Mesenchymal stem cell (in vitro differentiated cells and primary cell): ENCODE results near the gene OAS2.
"Not testable (repeated sequence)": the region's sequence is repeated elsewhere in the genome, so short reads cannot be mapped to it uniquely, and the experiment has no call there.

ENCODE experiments used
- DNase-seq: peaks from one replicate; pipeline ENCODE4 v3.0.0-alpha.2; 2013
- H2AFZ ChIP-seq: one replicate; pipeline ENCODE4 v1.6.1; 2013; ENCODE audit warnings: low read depth, mild to moderate bottlenecking, control low read depth, inconsistent platforms, low read length, moderate library complexity
- H2AK5ac ChIP-seq: 2 replicates; pipeline ENCODE4 v1.6.1; 2013; ENCODE audit warnings: low read length, moderate library complexity, mild to moderate bottlenecking, inconsistent platforms; ENCODE audit not compliant: severe bottlenecking
- H2BK120ac ChIP-seq: one replicate; pipeline ENCODE4 v1.6.1; 2013; ENCODE audit warnings: low read depth, mild to moderate bottlenecking, inconsistent platforms, low read length, moderate library complexity
- H2BK12ac ChIP-seq, 2 experiments: one replicate each; pipeline ENCODE4 v1.6.1; 2013; ENCODE audit warnings: inconsistent platforms in 2 of 2, low read length in 2 of 2, mild to moderate bottlenecking in 2 of 2, moderate library complexity in 2 of 2, control low read depth in 1 of 2
- H2BK15ac ChIP-seq: one replicate; pipeline ENCODE4 v1.6.1; 2013; ENCODE audit warnings: mild to moderate bottlenecking, low read depth, inconsistent platforms; ENCODE audit not compliant: poor library complexity, severe bottlenecking
- H2BK5ac ChIP-seq: 2 replicates; pipeline ENCODE4 v1.6.1; 2013; ENCODE audit warnings: low read depth, mild to moderate bottlenecking, low read length, control low read depth, inconsistent platforms; ENCODE audit not compliant: poor library complexity, severe bottlenecking
- H3K14ac ChIP-seq, 2 experiments: one replicate each; pipeline ENCODE4 v1.6.1; 2013; ENCODE audit warnings: inconsistent platforms in 2 of 2, low read length in 2 of 2, control low read depth in 1 of 2, mild to moderate bottlenecking in 1 of 2, moderate library complexity in 1 of 2
- H3K18ac ChIP-seq, 2 experiments: one replicate each; pipeline ENCODE4 v1.6.1; 2013; ENCODE audit warnings: inconsistent platforms in 2 of 2, low read length in 2 of 2, control low read depth in 1 of 2, low read depth in 1 of 2, mild to moderate bottlenecking in 1 of 2
- H3K23ac ChIP-seq, 2 experiments: one replicate each; pipeline ENCODE4 v1.6.1; 2013; ENCODE audit warnings: inconsistent platforms in 2 of 2, low read length in 2 of 2, mild to moderate bottlenecking in 2 of 2, moderate library complexity in 2 of 2, control low read depth in 1 of 2
- H3K27ac ChIP-seq: 2 replicates; pipeline ENCODE4 v1.5.1; 2013; ENCODE audit warnings: mild to moderate bottlenecking, moderate library complexity, low read length, control low read depth, inconsistent platforms; ENCODE audit not compliant: poor library complexity, severe bottlenecking
- H3K27me3 ChIP-seq, 2 experiments: 2 replicates each; pipeline versions ENCODE4 v1.6.1 to v1.7.0; 2013; ENCODE audit warnings: low read length in 2 of 2, mild to moderate bottlenecking in 2 of 2, moderate library complexity in 2 of 2, control low read depth in 1 of 2, inconsistent platforms in 1 of 2; ENCODE audit not compliant: control insufficient read depth in 1 of 2, insufficient read depth in 1 of 2
- H3K36me3 ChIP-seq, 2 experiments: 2 replicates each; pipeline versions ENCODE4 v1.6.1 to v1.7.0; 2013; ENCODE audit warnings: low read length in 2 of 2, control low read depth in 1 of 2, inconsistent platforms in 1 of 2, low read depth in 1 of 2, mild to moderate bottlenecking in 1 of 2; ENCODE audit not compliant: insufficient read depth in 2 of 2, control insufficient read depth in 1 of 2
- H3K4ac ChIP-seq, 2 experiments: one replicate each; pipeline ENCODE4 v1.6.1; 2013; ENCODE audit warnings: inconsistent platforms in 2 of 2, low read length in 2 of 2, mild to moderate bottlenecking in 2 of 2, moderate library complexity in 2 of 2, control low read depth in 1 of 2, low read depth in 1 of 2
- H3K4me1 ChIP-seq: 2 replicates; pipeline ENCODE4 v1.6.1; 2013; ENCODE audit warnings: low read depth, low read length, control low read depth; ENCODE audit not compliant: control insufficient read depth, insufficient read depth
- H3K4me2 ChIP-seq: 2 replicates; pipeline ENCODE4 v1.6.1; 2013; ENCODE audit warnings: low read length, mild to moderate bottlenecking, inconsistent platforms; ENCODE audit not compliant: poor library complexity, severe bottlenecking
- H3K4me3 ChIP-seq, 2 experiments: 2 replicates each; pipeline versions ENCODE4 v1.5.1 to v1.7.0; 2013; ENCODE audit warnings: low read length in 2 of 2, mild to moderate bottlenecking in 2 of 2, control low read depth in 1 of 2, low read depth in 1 of 2; ENCODE audit not compliant: insufficient read depth in 1 of 2
- H3K79me1 ChIP-seq: replicated peaks from 2 replicates; pipeline ENCODE4 v1.6.1; 2013; ENCODE audit warnings: mild to moderate bottlenecking, control low read depth, low read length, inconsistent platforms; ENCODE audit not compliant: poor library complexity, severe bottlenecking
- H3K9ac ChIP-seq: 2 replicates; pipeline ENCODE4 v1.7.0; 2013; ENCODE audit warnings: mild to moderate bottlenecking, low read length, moderate library complexity
- H3K9me3 ChIP-seq: 2 replicates; pipeline ENCODE4 v1.7.0; 2013; ENCODE audit warnings: mild to moderate bottlenecking, low read length; ENCODE audit not compliant: control insufficient read depth
- H4K8ac ChIP-seq: one replicate; pipeline ENCODE4 v1.6.1; 2013; ENCODE audit warnings: inconsistent platforms, mild to moderate bottlenecking, low read length, moderate library complexity
- H4K91ac ChIP-seq: one replicate; pipeline ENCODE4 v1.6.1; 2013; ENCODE audit warnings: mild to moderate bottlenecking, low read length, inconsistent platforms
- WGBS: methylation state at CpG from one replicate; pipeline ENCODE4 v1.1.7; 2013; ENCODE audit warnings: mixed read lengths; 5-methylcytosine and 5-hydroxymethylcytosine counted together

OAS2 gene

DNA sequence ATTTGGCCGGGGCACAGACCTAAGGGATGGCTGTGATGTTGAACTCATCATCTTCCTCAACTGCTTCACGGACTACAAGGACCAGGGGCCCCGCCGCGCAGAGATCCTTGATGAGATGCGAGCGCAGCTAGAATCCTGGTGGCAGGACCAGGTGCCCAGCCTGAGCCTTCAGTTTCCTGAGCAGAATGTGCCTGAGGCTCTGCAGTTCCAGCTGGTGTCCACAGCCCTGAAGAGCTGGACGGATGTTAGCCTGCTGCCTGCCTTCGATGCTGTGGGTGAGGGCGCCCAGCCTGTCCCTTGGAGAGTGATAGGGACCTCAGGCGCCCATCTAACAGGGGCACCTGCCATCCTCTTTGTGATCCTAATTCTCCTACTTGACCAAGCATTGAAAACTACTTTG lies 27.6 kb upstream of the OAS2 start:
- H3K14ac ChIP-seq, result no peak overlapping the region
- H3K36me3 ChIP-seq, result peaks cover 17 to 32% of the 10 kb centered on the region in 2 experiments
- no peak overlapping the region for H3K4me3 ChIP-seq
- no peak for DNase-seq
- H3K23ac ChIP-seq, result no peak overlapping the region
- no peak overlapping the region for H3K27ac ChIP-seq
- no peak overlapping the region for H3K9ac ChIP-seq
- H2BK120ac ChIP-seq, result no peak overlapping the region
- 89% methylated on average over 11 of the region's 11 CpGs for WGBS
- no peaks in the 10 kb centered on the region for H3K4me1 ChIP-seq
- H3K4ac ChIP-seq, result no peak overlapping the region
- H2BK5ac ChIP-seq, result no peak overlapping the region
- no peak overlapping the region for H4K91ac ChIP-seq
- no peak overlapping the region for H2BK15ac ChIP-seq
- H3K79me1 ChIP-seq, result no peaks in the 10 kb centered on the region
- no peak overlapping the region for H2AFZ ChIP-seq
- no peak overlapping the region for H4K8ac ChIP-seq
- H2BK12ac ChIP-seq, result no peak overlapping the region
- no peaks in the 10 kb centered on the region for H3K9me3 ChIP-seq
- H2AK5ac ChIP-seq, result no peak overlapping the region
- no peak overlapping the region for H3K18ac ChIP-seq
- no peak overlapping the region for H3K4me2 ChIP-seq
- no peaks in the 10 kb centered on the region for H3K27me3 ChIP-seq

DNA sequence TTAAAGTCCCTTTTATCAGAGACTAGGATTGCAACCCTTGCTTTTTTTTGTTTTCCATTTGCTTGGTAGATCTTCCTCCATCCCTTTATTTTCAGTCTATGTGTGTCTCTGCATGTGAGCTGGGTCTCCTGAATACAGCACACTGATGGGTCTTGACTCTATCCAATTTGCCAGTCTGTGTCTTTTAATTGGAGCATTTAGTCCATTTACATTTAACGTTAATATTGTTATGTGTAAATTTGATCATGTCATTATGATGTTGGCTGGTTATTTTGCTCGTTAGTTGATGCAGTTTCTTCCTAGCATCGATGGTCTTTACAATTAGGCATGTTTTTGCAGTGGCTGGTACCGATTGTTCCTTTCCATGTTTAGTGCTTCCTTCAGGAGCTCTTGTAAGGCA lies 21.2 kb upstream of the OAS2 start:
- not testable (repeated sequence) for H4K8ac ChIP-seq, H3K4me1 ChIP-seq, H3K18ac ChIP-seq, H3K4me3 ChIP-seq, H3K4me2 ChIP-seq, H2BK12ac ChIP-seq, H2BK120ac ChIP-seq, H3K79me1 ChIP-seq, H3K27ac ChIP-seq, H2BK5ac ChIP-seq, H4K91ac ChIP-seq, H3K27me3 ChIP-seq, H3K23ac ChIP-seq, H2BK15ac ChIP-seq, H2AK5ac ChIP-seq, DNase-seq, H2AFZ ChIP-seq, H3K14ac ChIP-seq, H3K4ac ChIP-seq, H3K9ac ChIP-seq, H3K9me3 ChIP-seq
- H3K36me3 ChIP-seq, result peaks cover 9 to 29% of the 10 kb centered on the region in 2 experiments
- 95% methylated on average over 4 of the region's 4 CpGs for WGBS

DNA sequence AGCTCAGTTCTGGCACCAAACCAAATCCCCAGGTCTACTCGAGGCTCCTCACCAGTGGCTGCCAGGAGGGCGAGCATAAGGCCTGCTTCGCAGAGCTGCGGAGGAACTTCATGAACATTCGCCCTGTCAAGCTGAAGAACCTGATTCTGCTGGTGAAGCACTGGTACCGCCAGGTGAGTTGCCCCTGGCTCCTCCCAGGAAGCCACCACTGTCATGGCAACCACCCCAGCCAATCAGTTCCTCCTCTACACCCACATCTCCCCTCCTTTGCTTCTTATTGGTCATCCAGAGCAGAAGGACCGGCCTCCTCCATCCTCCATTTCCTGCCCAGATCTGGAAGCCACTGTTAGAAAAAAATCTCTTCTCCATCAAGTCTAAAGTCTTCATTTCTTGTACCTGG lies 17.2 kb upstream of the OAS2 start:
- Histone ChIP-seq H3K79me1 (no peaks in the 10 kb centered on the region), H2AK5ac (no peak overlapping the region), H2AFZ (no peak overlapping the region), H3K18ac (no peak overlapping the region), H3K27me3 (no peaks in the 10 kb centered on the region), H4K8ac (no peak overlapping the region), H3K4me2 (no peak overlapping the region), H4K91ac (no peak overlapping the region), H2BK15ac (no peak overlapping the region), H2BK12ac (no peak overlapping the region), H3K9ac (no peak overlapping the region), H2BK120ac (no peak overlapping the region), H3K27ac (no peak overlapping the region), H3K4me1 (no peaks in the 10 kb centered on the region), H3K14ac (no peak overlapping the region), H3K4ac (no peak overlapping the region), H3K23ac (no peak overlapping the region), H2BK5ac (no peak overlapping the region), H3K9me3 (no peaks in the 10 kb centered on the region), H3K36me3 (peaks cover 30 to 62% of the 10 kb centered on the region in 2 experiments), H3K4me3 (no peak overlapping the region)
- no peak for DNase-seq
- 82% methylated on average over 7 of the region's 7 CpGs for WGBS

DNA sequence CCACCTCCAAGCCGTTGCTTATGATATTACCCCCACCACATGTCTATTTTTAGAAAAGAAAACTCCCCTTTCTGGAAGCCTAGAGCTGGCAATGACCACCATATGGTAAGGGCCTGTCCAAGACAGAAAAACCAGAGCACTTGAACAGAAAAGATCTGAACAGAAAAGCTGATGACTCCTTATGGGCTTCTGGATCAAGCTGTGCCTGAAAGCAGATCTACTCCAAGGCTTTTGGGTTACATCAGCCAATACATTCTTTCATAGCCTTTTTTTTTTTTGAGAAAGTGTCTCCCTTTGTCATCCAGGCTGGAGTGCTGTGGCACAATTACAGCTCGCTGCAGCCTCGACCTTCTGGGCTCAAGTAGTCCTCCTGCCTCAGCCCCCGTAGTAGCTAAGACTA lies 16.8 kb upstream of the OAS2 start:
- DNase-seq, result no peak
- H4K8ac ChIP-seq, result no peak overlapping the region
- no peak overlapping the region for H3K9ac ChIP-seq
- H3K36me3 ChIP-seq, result peaks cover 32 to 65% of the 10 kb centered on the region in 2 experiments
- no peak overlapping the region for H4K91ac ChIP-seq
- H3K4me1 ChIP-seq, result no peaks in the 10 kb centered on the region
- H2AK5ac ChIP-seq, result no peak overlapping the region
- H3K14ac ChIP-seq, result no peak overlapping the region
- no peak overlapping the region for H3K23ac ChIP-seq
- no peak overlapping the region for H3K4me2 ChIP-seq
- no peaks in the 10 kb centered on the region for H3K27me3 ChIP-seq
- H2BK120ac ChIP-seq, result no peak overlapping the region
- no peak overlapping the region for H3K4ac ChIP-seq
- 74% methylated on average over 3 of the region's 4 CpGs for WGBS
- H3K18ac ChIP-seq, result no peak overlapping the region
- no peaks in the 10 kb centered on the region for H3K9me3 ChIP-seq
- H2BK12ac ChIP-seq, result no peak overlapping the region
- H2BK5ac ChIP-seq, result no peak overlapping the region
- no peak overlapping the region for H3K27ac ChIP-seq
- no peak overlapping the region for H2AFZ ChIP-seq
- no peak overlapping the region for H3K4me3 ChIP-seq
- H3K79me1 ChIP-seq, result no peaks in the 10 kb centered on the region
- no peak overlapping the region for H2BK15ac ChIP-seq
